GM12878 (cell line): ENCODE measurements around the gene PADI4. TPM values are rescaled to one million over a fixed set of nuclear protein-coding genes. Genes with fewer than 3 reads are reported as not detected.

Experiments used
- ATAC-seq: fragments of 200-7000 bp; cut with Tn5 transposase; 3 replicates; pipeline ENCODE4 v1.9.1; 2020; ENCODE audit warnings: mild to moderate bottlenecking, moderate library complexity
- BruUV-seq: library from RNA; stranded (reverse); fragments of 400-500 nt; replicated peaks from 2 replicates; lab custom pipeline; 2021; lab: Mats Ljungman, UMichigan
- CTCF ChIA-PET: fragments of 300-600 bp; sonication (Branson Sonifier 250); formaldehyde crosslinking; extraction: SDS; loops from one replicate; lab custom pipeline; 2021; ENCODE audit warnings: inconsistent platforms; lab: Yijun Ruan, JAX
- POLR2A ChIA-PET: fragments of 350-600 bp; formaldehyde crosslinking; extraction: SDS; loops from one replicate; lab custom pipeline; 2021; ENCODE audit warnings: inconsistent platforms; lab: Charles Lee
- RAD21 ChIA-PET: fragments of 300-600 bp; sonication (Branson Sonifier 250); formaldehyde crosslinking; loops from one replicate; lab custom pipeline; 2023; ENCODE audit warnings: antibody characterized with exemption; ENCODE audit not compliant: unreplicated experiment; lab: Charles Lee
- SMC1A ChIA-PET: fragments of 300-600 bp; sonication (Branson Sonifier 250); formaldehyde crosslinking; loops from one replicate; lab custom pipeline; 2023; ENCODE audit not compliant: unreplicated experiment, uncharacterized antibody; lab: Charles Lee
- DNase-seq: peaks from one replicate; pipeline ENCODE4 v3.0.0-alpha.2; 2011; ENCODE audit warnings: low read depth, low spot score
- FAIRE-seq: peaks from 3 replicates; lab custom pipeline; 2011; peaks lifted over from hg19 to GRCh38; lab: Jason Lieb, UNC
- H2AFZ ChIP-seq: 2 replicates; pipeline ENCODE4 v1.6.0; 2011; ENCODE audit warnings: low read depth, low read length, control low read depth; ENCODE audit not compliant: control insufficient read depth
- H3K27ac ChIP-seq: 2 replicates; pipeline ENCODE4 v1.5.1; 2011; ENCODE audit warnings: control low read depth; ENCODE audit not compliant: control insufficient read depth, insufficient read depth
- H3K27me3 ChIP-seq, 2 experiments: replicated peaks in 1 of 2; 2 replicates each; pipeline versions ENCODE4 v1.6.0 to v1.6.1; 2011; ENCODE audit warnings: low read length in 1 of 2; ENCODE audit not compliant: control insufficient read depth in 2 of 2, insufficient read depth in 2 of 2
- H3K36me3 ChIP-seq, 2 experiments: 2 replicates each; pipeline ENCODE4 v1.5.1; 2011; ENCODE audit warnings: low read length in 1 of 2; ENCODE audit not compliant: control insufficient read depth in 2 of 2, insufficient read depth in 2 of 2
- H3K4me1 ChIP-seq: 2 replicates; pipeline ENCODE4 v1.6.1; 2011; ENCODE audit warnings: mild to moderate bottlenecking, low read length, moderate library complexity, mixed read lengths; ENCODE audit not compliant: control insufficient read depth, insufficient read depth
- H3K4me2 ChIP-seq: 2 replicates; pipeline ENCODE4 v1.6.0; 2011; ENCODE audit warnings: control low read depth; ENCODE audit not compliant: control insufficient read depth, insufficient read depth
- H3K4me3 ChIP-seq: fragments of 200-600 bp; sonication (generic); 2 replicates; pipeline ENCODE4 v1.5.1; 2016
- H3K79me2 ChIP-seq: 2 replicates; pipeline ENCODE4 v1.6.0; 2011; ENCODE audit warnings: low read length; ENCODE audit not compliant: control insufficient read depth, insufficient read depth
- H3K9ac ChIP-seq: 2 replicates; pipeline ENCODE4 v1.8.0; 2011; ENCODE audit warnings: low read length, control low read depth, mixed read lengths; ENCODE audit not compliant: control insufficient read depth, insufficient read depth
- H3K9me3 ChIP-seq: replicated peaks from 3 replicates; pipeline ENCODE4 v1.5.1; 2011; ENCODE audit warnings: mild to moderate bottlenecking, low read length; ENCODE audit not compliant: control insufficient read depth, insufficient read depth
- H4K20me1 ChIP-seq: 2 replicates; pipeline ENCODE4 v1.6.0; 2011; ENCODE audit not compliant: control insufficient read depth, insufficient read depth
- CREM ChIP-seq: IDR thresholded peaks from 2 replicates; pipeline ENCODE4 v1.6.1; 2014; ENCODE audit warnings: antibody characterized with exemption, low read depth
- E4F1 ChIP-seq: fragments of 450-650 bp; IDR thresholded peaks from 2 replicates; pipeline ENCODE4 v1.6.1; 2018; ENCODE audit warnings: borderline replicate concordance, mild to moderate bottlenecking; ENCODE audit not compliant: partially characterized antibody
- EZH2 ChIP-seq: IDR thresholded peaks from 2 replicates; pipeline ENCODE4 v1.6.1; 2012; ENCODE audit warnings: low read depth, mild to moderate bottlenecking, control low read depth, inconsistent platforms, low read length, borderline replicate concordance; ENCODE audit not compliant: control insufficient read depth
- IRF3 ChIP-seq: fragments of 450-650 bp; IDR thresholded peaks from 2 replicates; pipeline ENCODE4 v1.6.1; 2014; ENCODE audit warnings: mild to moderate bottlenecking
- IRF5 ChIP-seq: fragments of 450-650 bp; IDR thresholded peaks from 2 replicates; pipeline ENCODE4 v1.6.1; 2017; ENCODE audit warnings: borderline replicate concordance
- NR2C2 ChIP-seq: IDR thresholded peaks from 2 replicates; pipeline ENCODE4 v1.6.1; 2011; ENCODE audit warnings: borderline replicate concordance, low read depth; ENCODE audit not compliant: control insufficient read depth, insufficient read length
- RB1 ChIP-seq: fragments of 450-650 bp; formaldehyde crosslinking; IDR thresholded peaks from 2 replicates; pipeline ENCODE4 v1.6.1; 2017; ENCODE audit warnings: mild to moderate bottlenecking, borderline replicate concordance
- SMARCA5 ChIP-seq: fragments of 450-650 bp; IDR thresholded peaks from 2 replicates; pipeline ENCODE4 v1.6.1; 2017; ENCODE audit warnings: mild to moderate bottlenecking
- SUZ12 ChIP-seq: fragments of 200-600 bp; sonication (generic); IDR thresholded peaks from one replicate; pipeline ENCODE4 v1.6.1; 2018; ENCODE audit warnings: antibody characterized with exemption, mild to moderate bottlenecking; ENCODE audit not compliant: unreplicated experiment
- TAF1 ChIP-seq: IDR thresholded peaks from 2 replicates; pipeline ENCODE4 v1.6.1; 2011; ENCODE audit warnings: mild to moderate bottlenecking, low read depth, low read length, borderline replicate concordance
- WGBS: methylation state at CpG from one replicate; pipeline ENCODE4 v1.1.6; 2016; ENCODE audit warnings: low lambda C conversion rate; ENCODE audit not compliant: insufficient replicate concordance, insufficient coverage; ENCODE audit errors: missing lambda C conversion rate; 5-methylcytosine and 5-hydroxymethylcytosine counted together
- in situ Hi-C: fragments of 300-500 bp; cut with MboI; formaldehyde crosslinking; loops from 9 replicates; pipeline ENCODE4 v1.14.3; 2018; ENCODE audit warnings: mixed read lengths
- intact Hi-C: fragments of 100-400 bp; cut with micrococcal nuclease; formaldehyde crosslinking; loops from one replicate; pipeline ENCODE4 v1.14.2; 2022; ENCODE audit not compliant: unreplicated experiment
- polyA plus RNA-seq, 11 experiments: library from polyadenylated mRNA; depleted of rRNA in 4 of 11; unstranded in 6 of 11; stranded (reverse) in 5 of 11; fragments of >200 nt; fragmentation: Nextera tagmentation in 4 of 11; fragmentation: Illumina TruSeq in 1 of 11; extraction: Ambion mirVana in 4 of 11; extraction: Trizol in 1 of 11; gene quantifications; 1 replicate in 1 of 11; 2 replicates in 10 of 11; pipeline versions ENCODE4 v1.2.1 to v1.2.3, GENCODE V29; 2011 to 2016; ENCODE audit warnings: inconsistent platforms in 2 of 11, missing spikeins in 2 of 11, low read depth in 1 of 11
- total RNA-seq, 4 experiments: library from RNA; depleted of rRNA in 3 of 4; stranded (reverse); fragments of >200 nt in 3 of 4; fragmentation: Illumina TruSeq in 1 of 4; extraction: Trizol in 1 of 4; gene quantifications; 2 replicates each; pipeline versions ENCODE4 v1.2.1 to v1.2.3, GENCODE V29; 2013 to 2021

Gene PADI4
- total and polyA plus RNA-seq, 10 of the 15 experiments (the other 5 are each of a cell fraction or from before 2014, with no cell fraction given): 0.08 to 0.47 (median 0.15) TPM; not detected in 3

GRCh38 chr1:17278996-17279830 lies 28.8 kb upstream of the PADI4 start:
- WGBS: 51% methylated on average over 14 of the region's 14 CpGs
- in situ Hi-C loops (no loop called here), intact Hi-C loops (loop anchor here (10.0 kb wide), 1 partner anchor 224 kb away; the partner anchor contains the start of gene SDHB)
- Histone ChIP-seq H3K4me3 (no peak overlapping the region), H3K27me3 (peaks cover 0 to 2% of the 10 kb centered on the region in 2 experiments; a peak in 1 of 4 replicates), H4K20me1 (no peaks in the 10 kb centered on the region), H2AFZ (no peak overlapping the region), H3K4me1 (peaks cover 10% of the 10 kb centered on the region), H3K9ac (no peak overlapping the region), H3K79me2 (no peaks in the 10 kb centered on the region), H3K9me3 (no peaks in the 10 kb centered on the region), H3K27ac (no peak overlapping the region), H3K4me2 (no peak overlapping the region), H3K36me3 (no peaks in the 10 kb centered on the region)
- FAIRE-seq (no peak), ATAC-seq (no peak), DNase-seq (no peak)
- ChIA-PET SMC1A (no interaction called here), CTCF (no interaction called here), POLR2A (no interaction called here), RAD21 (interaction anchor here (1.1 kb wide), 1 partner anchor 220 kb away, joined by 3 read pairs; no protein-coding TSS in a partner anchor)
- no TSS peak for BruUV-seq
- TF ChIP-seq TAF1 (no peak), E4F1 (no peak), SUZ12 (no peak), IRF5 (no peak), NR2C2 (no peak), SMARCA5 (no peak), IRF3 (no peak), EZH2 (no peak), CREM (no peak), RB1 (no peak)
